IMR-90 (cell line): ENCODE results near the gene RPS3. TPM values are rescaled to one million over a fixed set of nuclear protein-coding genes. Genes with fewer than 3 reads are reported as not detected.

Experiments
- ATAC-seq: fragments of 200-7000 bp; cut with Tn5 transposase; 2 replicates; pipeline ENCODE4 v1.9.1; 2020; ENCODE audit warnings: low read depth, mild to moderate bottlenecking, moderate library complexity
- BruUV-seq: library from RNA; stranded (reverse); fragments of 400-500 nt; replicated peaks from 2 replicates; lab custom pipeline; 2021; lab: Mats Ljungman, UMichigan
- CTCF ChIA-PET: fragments of 300-600 bp; formaldehyde crosslinking; extraction: SDS; loops from one replicate; lab custom pipeline; 2021; ENCODE audit warnings: antibody characterized with exemption; lab: Yijun Ruan, JAX
- POLR2A ChIA-PET: fragments of 300-600 bp; sonication (Branson Sonifier 250); formaldehyde crosslinking; loops from one replicate; lab custom pipeline; 2022; ENCODE audit warnings: antibody characterized with exemption; ENCODE audit not compliant: unreplicated experiment; lab: Charles Lee
- DNase-seq: peaks from one replicate; pipeline ENCODE4 v3.0.0; 2013
- H2AFZ ChIP-seq: replicated peaks from 2 replicates; pipeline ENCODE3; 2013; ENCODE audit warnings: low read length, mild to moderate bottlenecking; ENCODE audit not compliant: poor library complexity
- H2AK5ac ChIP-seq: 2 replicates; pipeline ENCODE4 v1.6.1; 2013; ENCODE audit warnings: low read depth, low read length, inconsistent platforms
- H2AK9ac ChIP-seq: replicated peaks from 2 replicates; pipeline ENCODE3; 2013; ENCODE audit warnings: mild to moderate bottlenecking, low read depth, low read length, moderate library complexity; ENCODE audit not compliant: poor library complexity
- H2BK120ac ChIP-seq: 2 replicates; pipeline ENCODE4 v1.6.1; 2013; ENCODE audit warnings: low read depth, low read length, inconsistent platforms
- H2BK15ac ChIP-seq: 3 replicates; pipeline ENCODE4 v1.6.1; 2013; ENCODE audit warnings: low read depth, low read length, inconsistent platforms
- H2BK20ac ChIP-seq: 2 replicates; pipeline ENCODE4 v1.6.1; 2013; ENCODE audit warnings: low read depth, mild to moderate bottlenecking, inconsistent platforms, low read length, moderate library complexity
- H2BK5ac ChIP-seq: 2 replicates; pipeline ENCODE4 v1.6.1; 2013; ENCODE audit warnings: mild to moderate bottlenecking, low read depth, low read length, inconsistent platforms; ENCODE audit not compliant: poor library complexity, severe bottlenecking
- H3K14ac ChIP-seq: replicated peaks from 2 replicates; pipeline ENCODE4 v1.6.1; 2013; ENCODE audit warnings: low read depth, low read length, inconsistent platforms
- H3K18ac ChIP-seq: 2 replicates; pipeline ENCODE4 v1.6.1; 2013; ENCODE audit warnings: low read depth, low read length, control low read depth
- H3K23ac ChIP-seq: 2 replicates; pipeline ENCODE4 v1.6.1; 2013; ENCODE audit warnings: low read depth, low read length, inconsistent platforms
- H3K27ac ChIP-seq: 2 replicates; pipeline ENCODE4 v1.5.1; 2013; ENCODE audit warnings: mild to moderate bottlenecking, control low read depth, low read length; ENCODE audit not compliant: insufficient read depth
- H3K27me3 ChIP-seq: 2 replicates; pipeline ENCODE4 v1.6.1; 2013; ENCODE audit warnings: low read length; ENCODE audit not compliant: control insufficient read depth, insufficient read depth
- H3K36me3 ChIP-seq: 2 replicates; pipeline ENCODE4 v1.6.1; 2013; ENCODE audit warnings: low read length, mixed read lengths; ENCODE audit not compliant: control insufficient read depth, insufficient read depth
- H3K4ac ChIP-seq: 2 replicates; pipeline ENCODE4 v1.6.1; 2013; ENCODE audit warnings: low read depth, low read length, inconsistent platforms
- H3K4me1 ChIP-seq: 2 replicates; pipeline ENCODE4 v1.6.1; 2013; ENCODE audit warnings: low read length, mixed read lengths; ENCODE audit not compliant: control insufficient read depth, insufficient read depth
- H3K4me2 ChIP-seq: 2 replicates; pipeline ENCODE4 v1.6.1; 2013; ENCODE audit warnings: low read depth, mild to moderate bottlenecking, control low read depth, low read length, moderate library complexity
- H3K4me3 ChIP-seq: 2 replicates; pipeline ENCODE4 v1.5.1; 2013; ENCODE audit warnings: low read depth, mild to moderate bottlenecking, control low read depth, low read length, moderate library complexity; ENCODE audit not compliant: insufficient read depth
- H3K56ac ChIP-seq: 2 replicates; pipeline ENCODE4 v1.6.1; 2013; ENCODE audit warnings: low read length, inconsistent platforms; ENCODE audit not compliant: insufficient read depth; ENCODE audit errors: extremely low read depth
- H3K79me1 ChIP-seq, 2 experiments: 2 replicates each; pipeline ENCODE4 v1.6.1; 2013; ENCODE audit warnings: low read length in 2 of 2, inconsistent platforms in 1 of 2, low read depth in 1 of 2
- H3K9ac ChIP-seq: 2 replicates; pipeline ENCODE4 v1.6.1; 2013; ENCODE audit warnings: low read depth, low read length, control low read depth
- H3K9me1 ChIP-seq: 2 replicates; pipeline ENCODE4 v1.6.1; 2013; ENCODE audit warnings: low read length, inconsistent platforms; ENCODE audit not compliant: insufficient read depth
- H3K9me3 ChIP-seq: 2 replicates; pipeline ENCODE4 v1.6.1; 2013; ENCODE audit warnings: low read length; ENCODE audit not compliant: control insufficient read depth, insufficient read depth
- H4K20me1 ChIP-seq: 2 replicates; pipeline ENCODE4 v1.6.1; 2013; ENCODE audit warnings: low read length, inconsistent platforms; ENCODE audit not compliant: insufficient read depth
- H4K5ac ChIP-seq: 2 replicates; pipeline ENCODE4 v1.6.1; 2013; ENCODE audit warnings: mild to moderate bottlenecking, low read depth, low read length, control low read depth
- H4K8ac ChIP-seq, 2 experiments: 2 replicates each; pipeline ENCODE4 v1.6.1; 2013; ENCODE audit warnings: low read depth in 2 of 2, low read length in 2 of 2, control low read depth in 1 of 2, inconsistent platforms in 1 of 2
- H4K91ac ChIP-seq: 2 replicates; pipeline ENCODE4 v1.6.1; 2013; ENCODE audit warnings: low read depth, low read length, inconsistent platforms; ENCODE audit not compliant: insufficient read depth
- POLR2A ChIP-seq: IDR thresholded peaks from 2 replicates; pipeline ENCODE4 v1.6.1; 2012; ENCODE audit warnings: mild to moderate bottlenecking, low read depth, low read length
- SMC3 ChIP-seq: fragments of 150-350 bp; IDR thresholded peaks from 2 replicates; pipeline ENCODE4 v1.6.1; 2016; ENCODE audit warnings: low read depth, mild to moderate bottlenecking, antibody characterized with exemption, low read length, moderate library complexity
- WGBS, 2 experiments: methylation state at CpG; one replicate each; pipeline versions ENCODE4 v1.1.5 to v1.1.7; 2013; ENCODE audit warnings: missing lambda C conversion rate in 2 of 2; ENCODE audit not compliant: insufficient read length in 1 of 2; ENCODE audit errors: extremely low coverage in 2 of 2; 5-methylcytosine and 5-hydroxymethylcytosine counted together
- dilution Hi-C: fragments of 300-500 bp; cut with HindIII; formaldehyde crosslinking; loops from one replicate; pipeline ENCODE4 v1.14.3; 2018; ENCODE audit warnings: low sequenced_read_pairs; ENCODE audit not compliant: unreplicated experiment
- in situ Hi-C: fragments of 300-500 bp; cut with MboI; formaldehyde crosslinking; loops from 3 replicates; pipeline ENCODE4 v1.14.3; 2019; ENCODE audit warnings: low sequenced_read_pairs, inconsistent platforms, mixed read lengths
- intact Hi-C: fragments of 100-400 bp; cut with micrococcal nuclease; formaldehyde crosslinking; loops from 2 replicates; pipeline ENCODE4 v1.10.0; 2022
- polyA plus RNA-seq, 3 experiments: library from polyadenylated mRNA; depleted of rRNA; stranded (reverse); fragments of >200 nt; gene quantifications; 2 replicates each; pipeline ENCODE4 v1.2.3, GENCODE V29; 2012; ENCODE audit warnings: low replicate concordance in 1 of 3
- total RNA-seq: library from RNA; depleted of rRNA; stranded (reverse); fragments of >200 nt; gene quantifications from 2 replicates; pipeline ENCODE4 v1.2.3, GENCODE V29; 2012

Gene RPS3
- total and polyA plus RNA-seq, 2 of the 4 experiments (the other 2 are of a cell fraction): 2,360 to 2,477 TPM

DNA sequence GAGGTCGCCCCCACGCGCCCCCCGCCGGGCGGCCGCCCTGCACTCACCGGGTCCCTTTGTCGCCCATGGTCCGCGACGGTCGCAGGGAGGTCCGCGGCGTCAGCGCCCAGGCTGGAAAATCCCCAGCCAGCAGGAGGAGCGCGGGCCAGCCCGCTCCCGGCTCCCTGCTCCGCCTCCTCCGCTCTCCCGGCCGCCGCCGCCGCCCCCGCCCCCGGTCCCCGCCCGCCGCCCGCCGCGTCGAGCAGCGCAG lies 47.9 kb upstream of the RPS3 start, which contains the start of gene ARRB1:
Gene ARRB1 (minus strand): TSS at position 121 of the 250 bp plus-strand sequence. CDS start 54 bp downstream, at position 67.
- H3K9me3 ChIP-seq: no peaks in the 10 kb centered on the region
- peaks cover 5% of the 10 kb centered on the region for H3K27me3 ChIP-seq
- no TSS peak for BruUV-seq
- TF ChIP-seq SMC3 (no peak), POLR2A (0 out of 2 replicates have a peak, but pooled peaks have one; percentile 20)
- H3K27ac ChIP-seq: peak within 1 kb of the TSS; percentile 49
- intact Hi-C loops (no loop called here), dilution Hi-C loops (no loop called here), in situ Hi-C loops (no loop called here)
- H4K5ac ChIP-seq: peak within 1 kb of the TSS; percentile 77
- H2BK15ac ChIP-seq: peak within 1 kb of the TSS; percentile 48; the same call in 1 of the 3 replicates
- DNase-seq: no peak
- peaks cover 20% of the 10 kb centered on the region for H4K20me1 ChIP-seq
- peak within 1 kb of the TSS; percentile 57 for H2BK5ac ChIP-seq
- no peak within 1 kb of the TSS; the same call in 1 of the 2 replicates for H3K56ac ChIP-seq
- peak within 1 kb of the TSS; percentile 81 for H3K18ac ChIP-seq
- H3K4ac ChIP-seq: peak within 1 kb of the TSS; percentile 82
- ATAC-seq: peak; percentile 67
- H3K14ac ChIP-seq: peak within 1 kb of the TSS; percentile 84
- peak within 1 kb of the TSS; percentile 18 to 87; a peak in 3 of 4 replicates for H4K8ac ChIP-seq
- peak within 1 kb of the TSS; percentile 100 for H3K4me2 ChIP-seq
- H2AFZ ChIP-seq: peak within 1 kb of the TSS; percentile 96
- H3K4me1 ChIP-seq: peaks cover 41% of the 10 kb centered on the region
- H2BK20ac ChIP-seq: peak within 1 kb of the TSS; percentile 6; the same call in 1 of the 2 replicates
- no peaks in the 10 kb centered on the region for H3K36me3 ChIP-seq
- H3K9me1 ChIP-seq: peaks cover 28% of the 10 kb centered on the region
- H3K4me3 ChIP-seq: peak within 1 kb of the TSS; percentile 68
- WGBS, 2 experiments: 0% methylated on average over 11 of the region's 38 CpGs; no CpG with 5 or more reads in 1 of the 2 experiments
- ChIA-PET POLR2A (no interaction called here), CTCF (interaction anchor here (1.0 kb wide), 1 partner anchor 10 kb away, joined by 4 read pairs; no protein-coding TSS in a partner anchor)
- H2AK9ac ChIP-seq: peak within 1 kb of the TSS; percentile 95
- H2BK120ac ChIP-seq: peak within 1 kb of the TSS; percentile 44
- peak within 1 kb of the TSS; percentile 65 for H3K9ac ChIP-seq
- peak within 1 kb of the TSS; percentile 99 for H2AK5ac ChIP-seq
- peaks cover 0 to 27% of the 10 kb centered on the region in 2 experiments; a peak in 2 of 4 replicates for H3K79me1 ChIP-seq
- peak within 1 kb of the TSS; percentile 95 for H3K23ac ChIP-seq
- H4K91ac ChIP-seq: peak within 1 kb of the TSS; percentile 44
